K562 (cell line): ENCODE results near the gene ORC4. TPM values are rescaled to one million over a fixed set of nuclear protein-coding genes. Genes with fewer than 3 reads are reported as not detected.

Source experiments
- ATAC-seq: fragments of 200-7000 bp; cut with Tn5 transposase; 3 replicates; pipeline ENCODE4 v1.9.1; 2020; ENCODE audit warnings: moderate library complexity
- BruUV-seq: library from RNA; stranded (reverse); fragments of 400-500 nt; replicated peaks from 2 replicates; lab custom pipeline; 2021; lab: Mats Ljungman, UMichigan
- CTCF ChIA-PET: fragments of 300-600 bp; formaldehyde crosslinking; extraction: SDS; loops from one replicate; lab custom pipeline; 2021; ENCODE audit warnings: low intra/inter-chr PET ratio; lab: Yijun Ruan, JAX
- POLR2A ChIA-PET: fragments of 300-600, 350-650 bp; sonication (Branson Sonifier 250); formaldehyde crosslinking; extraction: SDS; loops from one replicate; lab custom pipeline; 2021; ENCODE audit warnings: antibody characterized with exemption, inconsistent platforms; lab: Yijun Ruan, JAX
- DNase-seq, 4 experiments: peaks; one replicate each; pipeline versions ENCODE4 v3.0.0 to v3.0.0-alpha.2; 2011 to 2018; ENCODE audit warnings: low spot score in 3 of 4, mixed read lengths in 3 of 4; ENCODE audit errors: extremely low read depth in 1 of 4
- FAIRE-seq: peaks from 2 replicates; lab custom pipeline; 2011; peaks lifted over from hg19 to GRCh38; lab: Jason Lieb, UNC
- H2AFZ ChIP-seq: 2 replicates; pipeline ENCODE4 v1.6.0; 2011; ENCODE audit warnings: low read depth, low read length, control low read depth, inconsistent platforms
- H3K27ac ChIP-seq: fragments of 200-600 bp; 3 replicates; pipeline ENCODE4 v1.8.0; 2011; ENCODE audit warnings: low read depth, mild to moderate bottlenecking, control low read depth, inconsistent platforms, low read length, moderate library complexity, mixed read lengths; ENCODE audit errors: extremely low read depth
- H3K27me3 ChIP-seq, 2 experiments: fragments of 300-600 bp in 1 of 2; 2 replicates in 1 of 2; 3 replicates in 1 of 2; pipeline versions ENCODE4 v1.6.0 to v1.8.0; 2011; ENCODE audit warnings: inconsistent platforms in 2 of 2, low read length in 2 of 2, mild to moderate bottlenecking in 1 of 2, mixed read lengths in 1 of 2, moderate library complexity in 1 of 2; ENCODE audit not compliant: control insufficient read depth in 2 of 2, insufficient read depth in 2 of 2
- H3K36me3 ChIP-seq: fragments of 300-600 bp; 3 replicates; pipeline ENCODE4 v1.8.0; 2011; ENCODE audit warnings: mild to moderate bottlenecking, low read length, inconsistent platforms; ENCODE audit not compliant: control insufficient read depth, insufficient read depth
- H3K4me1 ChIP-seq, 2 experiments: fragments of 200-600 bp in 1 of 2; replicated peaks in 1 of 2; 2 replicates in 1 of 2; 3 replicates in 1 of 2; pipeline versions ENCODE4 v1.5.1 to v1.8.0; 2011; ENCODE audit warnings: inconsistent platforms in 2 of 2, low read length in 2 of 2, mild to moderate bottlenecking in 1 of 2, mixed read lengths in 1 of 2, moderate library complexity in 1 of 2; ENCODE audit not compliant: control insufficient read depth in 2 of 2, insufficient read depth in 2 of 2
- H3K4me2 ChIP-seq: 2 replicates; pipeline ENCODE4 v1.6.1; 2011; ENCODE audit warnings: low read length, control low read depth, inconsistent platforms, mixed read lengths; ENCODE audit not compliant: insufficient read depth
- H3K4me3 ChIP-seq: fragments of 200-600 bp; sonication (generic), shearing (Covaris generic); 2 replicates; pipeline ENCODE4 v1.5.1; 2016; ENCODE audit warnings: control low read depth, inconsistent platforms
- H3K79me2 ChIP-seq: fragments of 200-600 bp; 3 replicates; pipeline ENCODE4 v1.8.0; 2011; ENCODE audit warnings: low read length, inconsistent platforms; ENCODE audit not compliant: control insufficient read depth, insufficient read depth
- H3K9ac ChIP-seq, 2 experiments: 2 replicates each; pipeline versions ENCODE4 v1.6.0 to v1.6.1; 2011; ENCODE audit warnings: low read depth in 2 of 2, low read length in 2 of 2, control low read depth in 1 of 2, inconsistent platforms in 1 of 2, mild to moderate bottlenecking in 1 of 2, mixed read lengths in 1 of 2; ENCODE audit not compliant: insufficient read depth in 1 of 2
- H3K9me1 ChIP-seq: one replicate; pipeline ENCODE4 v1.6.0; 2011; ENCODE audit warnings: inconsistent platforms, mild to moderate bottlenecking, low read length, moderate library complexity; ENCODE audit not compliant: control insufficient read depth, insufficient read depth
- H3K9me3 ChIP-seq: replicated peaks from 2 replicates; pipeline ENCODE4 v1.5.1; 2011; ENCODE audit warnings: low read depth, low read length, inconsistent platforms; ENCODE audit not compliant: control insufficient read depth, insufficient read depth
- H4K20me1 ChIP-seq: replicated peaks from 2 replicates; pipeline ENCODE4 v1.6.1; 2011; ENCODE audit warnings: low read length, inconsistent platforms, mixed read lengths; ENCODE audit not compliant: control insufficient read depth, insufficient read depth
- BRD4 ChIP-seq: fragments of 200-600 bp; sonication (generic); IDR thresholded peaks from 2 replicates; pipeline ENCODE4 v1.6.1; 2017; ENCODE audit warnings: inconsistent platforms
- CC2D1A ChIP-seq: fragments of 450-650 bp; IDR thresholded peaks from 2 replicates; pipeline ENCODE4 v1.6.1; 2017; ENCODE audit warnings: mild to moderate bottlenecking
- FOXM1 ChIP-seq, 2 experiments: fragments of 450-650 bp in 1 of 2; sonication (generic) in 1 of 2; formaldehyde crosslinking in 1 of 2; IDR thresholded peaks; 2 replicates each; pipeline versions ENCODE4 v1.6.1 to v1.9.0; 2017 to 2022; ENCODE audit warnings: low read depth in 2 of 2, mild to moderate bottlenecking in 2 of 2, missing genetic modification reagents in 1 of 2, moderate library complexity in 1 of 2
- JUN ChIP-seq, 2 experiments: sonication (generic) in 1 of 2; formaldehyde crosslinking in 1 of 2; IDR thresholded peaks; 2 replicates each; pipeline versions ENCODE4 v1.6.1 to v1.8.0; 2012 to 2022; ENCODE audit warnings: borderline replicate concordance in 2 of 2, mild to moderate bottlenecking in 2 of 2, improper control_type of control experiment in 1 of 2, low read depth in 1 of 2, low read length in 1 of 2, missing genetic modification reagents in 1 of 2
- LARP7 ChIP-seq: fragments of 450-650 bp; IDR thresholded peaks from 2 replicates; pipeline ENCODE4 v1.6.1; 2016
- MAX ChIP-seq: sonication (generic); formaldehyde crosslinking; IDR thresholded peaks from 2 replicates; pipeline ENCODE4 v1.9.0; 2022; ENCODE audit warnings: mild to moderate bottlenecking, missing genetic modification reagents
- NFE2L1 ChIP-seq: fragments of 450-650 bp; IDR thresholded peaks from 2 replicates; pipeline ENCODE4 v1.6.1; 2016; ENCODE audit warnings: missing genetic modification characterization, low read depth, mild to moderate bottlenecking, missing compliant biosample characterization, moderate library complexity, borderline replicate concordance
- SMAD4 ChIP-seq: fragments of 250-450 bp; sonication (Bioruptor Pico); conservative IDR thresholded peaks from 2 replicates; pipeline ENCODE4 v1.8.0; 2021; ENCODE audit warnings: inconsistent platforms, mild to moderate bottlenecking, moderate library complexity
- SREBF2 ChIP-seq: sonication (generic); formaldehyde crosslinking; IDR thresholded peaks from 2 replicates; pipeline ENCODE4 v1.4.0; 2020; ENCODE audit warnings: mild to moderate bottlenecking, missing genetic modification reagents
- USF1 ChIP-seq: sonication (generic); formaldehyde crosslinking; IDR thresholded peaks from 2 replicates; pipeline ENCODE4 v1.9.0; 2022; ENCODE audit warnings: mild to moderate bottlenecking, missing genetic modification reagents
- ZNF407 ChIP-seq: fragments of 450-650 bp; IDR thresholded peaks from 2 replicates; pipeline ENCODE4 v1.6.1; 2016; ENCODE audit warnings: low read depth
- WGBS: fragments of 100-300 bp; shearing (Covaris generic); methylation state at CpG from one replicate; pipeline ENCODE4 v1.1.6; 2016; ENCODE audit warnings: low coverage, mixed read lengths; ENCODE audit not compliant: insufficient coverage; ENCODE audit errors: missing lambda C conversion rate; 5-methylcytosine and 5-hydroxymethylcytosine counted together
- in situ Hi-C: fragments of 300-500 bp; cut with MboI; formaldehyde crosslinking; loops from 4 replicates; pipeline ENCODE4 v1.15.0; 2018; ENCODE audit warnings: inconsistent platforms, mixed read lengths
- intact Hi-C: fragments of 100-400 bp; cut with micrococcal nuclease; formaldehyde crosslinking; loops from 2 replicates; pipeline ENCODE4 v1.14.2; 2022
- polyA plus RNA-seq, 8 experiments: library from polyadenylated mRNA; depleted of rRNA in 4 of 8; stranded (reverse) in 5 of 8; unstranded in 3 of 8; fragments of >200 nt; fragmentation: Nextera tagmentation in 2 of 8; fragmentation: Illumina TruSeq in 1 of 8; extraction: Ambion mirVana in 2 of 8; extraction: Trizol in 1 of 8; gene quantifications; 2 replicates each; pipeline versions ENCODE4 v1.2.1 to v1.2.3, GENCODE V29; 2011 to 2014; ENCODE audit warnings: inconsistent platforms in 1 of 8, missing spikeins in 1 of 8
- total RNA-seq, 7 experiments: library from RNA; depleted of rRNA in 6 of 7; stranded (reverse); fragments of >200 nt in 6 of 7; fragmentation: Illumina TruSeq in 2 of 7; extraction: Trizol in 2 of 7; gene quantifications; 2 replicates each; pipeline versions ENCODE4 v1.2.1 to v1.2.3, GENCODE V29; 2011 to 2021; ENCODE audit warnings: low replicate concordance in 1 of 7

Gene ORC4
- total and polyA plus RNA-seq, 9 of the 15 experiments (the other 6 are each of a cell fraction or from before 2014, with no cell fraction given): 58.6 to 100 (median 70.5) TPM

- intact Hi-C loops: no loop called here
- BruUV-seq: no TSS peak
- no peaks in the 10 kb centered on the region for H3K9me1 ChIP-seq
- ChIA-PET POLR2A (no interaction called here), CTCF (no interaction called here)
- H3K9ac ChIP-seq: no peak overlapping the region
- no peaks in the 10 kb centered on the region for H3K9me3 ChIP-seq
- H3K79me2 ChIP-seq: no peaks in the 10 kb centered on the region
- ATAC-seq (no peak), DNase-seq (no peak), FAIRE-seq (no peak)
- in situ Hi-C loops: no loop called here
- H4K20me1 ChIP-seq: no peaks in the 10 kb centered on the region
- no peak overlapping the region for H2AFZ ChIP-seq
- H3K4me3 ChIP-seq: no peak overlapping the region
- no peaks in the 10 kb centered on the region; a peak in 1 of 5 replicates for H3K4me1 ChIP-seq
- 29% methylated on average over 2 of the region's 2 CpGs for WGBS
- no peaks in the 10 kb centered on the region for H3K36me3 ChIP-seq
- no peaks in the 10 kb centered on the region for H3K27me3 ChIP-seq
- H3K27ac ChIP-seq: no peak overlapping the region
- no peak overlapping the region for H3K4me2 ChIP-seq
- no peak for TF ChIP-seq BRD4
- TF ChIP-seq JUN (IDR thresholded peaks at IDR 0.05; ENCODE audit: borderline replicate concordance, low read depth, low read length): no peak
- TF ChIP-seq JUN (CRISPR knock-in tag; IDR thresholded peaks at IDR 0.05; ENCODE audit: borderline replicate concordance): no peak
- TF ChIP-seq USF1 (CRISPR knock-in tag): no peak
- no peak for TF ChIP-seq LARP7
- TF ChIP-seq NFE2L1 (tag): no peak
- no peak for TF ChIP-seq ZNF407
- TF ChIP-seq SMAD4 (CRISPR knock-in tag): no peak
- TF ChIP-seq SREBF2 (CRISPR knock-in tag): no peak
- TF ChIP-seq CC2D1A: no peak
- no peak for TF ChIP-seq FOXM1 (IDR thresholded peaks at IDR 0.05; ENCODE audit: low read depth)
- TF ChIP-seq FOXM1 (CRISPR knock-in tag; IDR thresholded peaks at IDR 0.05; ENCODE audit: low read depth): no peak
- no peak for TF ChIP-seq MAX (CRISPR knock-in tag)
These were observed 43.1 kb upstream of the ORC4 start for GRCh38 chr2:148063633-148064032.
